GM19395 (cell line): Measurements from ENCODE around the gene MAML3.
A peak's percentile ranks its signal among the peaks of the same experiment; 100 is the strongest.

Experiments
- ATAC-seq: cut with Tn5 transposase; IDR thresholded peaks from one replicate; pipeline ENCODE4 v1.9.1; 2021; ENCODE audit warnings: mild to moderate bottlenecking, moderate library complexity; ENCODE audit not compliant: unreplicated experiment

Gene MAML3

DNA sequence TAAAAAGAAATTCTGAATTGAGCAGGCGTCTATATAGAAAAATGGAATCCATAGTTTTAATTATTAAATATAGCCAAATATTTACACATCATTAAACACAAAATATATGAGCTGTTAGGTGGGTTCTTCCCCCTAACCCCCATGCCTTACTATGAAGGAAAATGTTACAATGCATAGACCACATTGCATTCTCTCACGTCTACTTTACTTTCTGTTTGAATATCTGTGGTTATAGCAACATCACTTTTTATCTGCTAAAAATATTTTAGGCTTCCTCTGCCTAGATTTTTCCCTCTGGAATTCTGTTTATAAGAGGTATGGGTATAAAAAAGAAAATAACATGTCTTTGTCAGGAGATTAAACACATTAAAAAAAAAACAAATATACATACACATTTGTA, 73.1 kb downstream of the MAML3 start:
- no peak for ATAC-seq

- ATAC-seq = no peak
Observed at GRCh38 chr4:140078366-140078765, 75.6 kb downstream of the MAML3 start.

DNA sequence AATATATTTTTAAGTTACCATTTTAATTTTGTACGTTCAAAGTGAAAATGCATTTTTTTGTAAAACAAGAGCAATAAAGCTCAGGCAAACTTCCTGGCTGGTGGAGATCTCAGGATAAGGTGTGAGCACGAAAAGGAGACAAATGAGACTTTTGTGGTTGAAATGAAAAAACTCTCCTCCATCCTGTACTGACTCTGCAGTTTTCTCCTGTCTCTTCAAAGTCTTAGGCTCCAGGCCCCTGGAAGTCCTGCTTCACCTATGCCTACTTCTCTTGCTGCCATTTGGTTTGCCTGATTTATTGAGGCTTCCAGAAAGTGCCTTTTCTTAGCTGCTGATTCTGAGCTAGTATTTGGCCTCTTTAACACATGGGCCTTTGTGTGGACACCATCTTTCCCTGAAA, 77.7 kb downstream of the MAML3 start:
- no peak for ATAC-seq

DNA sequence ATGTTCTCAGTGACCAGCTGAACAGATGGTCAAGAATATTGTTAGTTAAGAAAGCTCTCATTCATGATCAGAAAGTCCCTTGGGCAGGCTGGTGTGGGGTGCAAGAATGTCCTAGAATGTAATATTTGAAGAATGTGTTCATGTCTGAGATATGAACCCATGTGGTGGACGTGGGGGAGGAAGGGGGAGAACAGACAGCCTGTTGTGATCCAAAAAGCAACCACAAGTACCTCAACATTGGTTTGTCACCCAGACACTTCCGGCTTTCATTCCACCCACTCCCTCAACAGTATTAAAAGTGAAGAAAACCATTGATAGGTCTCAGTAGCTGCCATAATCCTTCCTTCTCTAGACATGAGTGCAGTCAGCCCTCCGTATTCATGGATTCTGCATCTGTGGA, 82.2 kb downstream of the MAML3 start:
- peak; percentile 97 for ATAC-seq

DNA sequence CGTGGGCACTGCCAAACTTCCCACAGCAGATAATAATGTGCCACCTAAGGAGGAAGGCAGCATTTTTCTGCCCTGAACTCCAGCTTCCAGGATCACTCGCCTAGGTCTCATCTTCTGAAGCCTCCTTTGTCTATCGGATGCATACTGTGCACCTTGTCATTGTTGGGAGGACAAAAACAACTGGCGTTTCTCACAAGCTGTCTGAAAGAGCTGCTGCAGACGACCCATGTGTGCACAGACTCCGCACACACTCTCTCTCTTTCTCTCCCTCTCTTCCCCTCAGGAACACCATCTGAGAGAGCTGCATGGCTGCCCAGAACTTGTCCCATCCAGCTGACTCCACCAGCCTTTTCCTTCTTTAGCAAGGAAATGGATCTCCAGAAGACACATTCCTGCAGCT, 83.0 kb downstream of the MAML3 start:
- ATAC-seq = no peak

DNA sequence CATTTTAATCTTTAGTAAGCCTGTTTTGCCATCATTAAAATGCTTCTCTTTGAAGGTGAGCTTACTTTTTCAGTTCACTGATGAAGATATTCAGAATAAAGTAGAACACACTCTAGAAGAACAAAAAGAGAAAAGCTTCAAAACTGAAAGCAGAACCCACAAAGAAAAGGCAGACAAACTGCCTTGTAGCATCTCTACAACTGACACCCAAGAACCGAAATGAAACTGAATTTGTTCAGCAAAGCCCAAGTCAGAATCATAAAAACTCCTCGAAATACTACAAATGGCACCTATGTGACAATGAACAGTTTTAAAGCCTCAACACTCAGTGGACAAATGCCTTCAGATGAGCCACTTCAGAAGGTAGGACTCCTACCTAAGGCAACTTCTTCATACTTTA, 83.6 kb downstream of the MAML3 start:
- no peak for ATAC-seq

- ATAC-seq = no peak
Observed at GRCh38 chr4:140069066-140069465, 84.9 kb downstream of the MAML3 start.

DNA sequence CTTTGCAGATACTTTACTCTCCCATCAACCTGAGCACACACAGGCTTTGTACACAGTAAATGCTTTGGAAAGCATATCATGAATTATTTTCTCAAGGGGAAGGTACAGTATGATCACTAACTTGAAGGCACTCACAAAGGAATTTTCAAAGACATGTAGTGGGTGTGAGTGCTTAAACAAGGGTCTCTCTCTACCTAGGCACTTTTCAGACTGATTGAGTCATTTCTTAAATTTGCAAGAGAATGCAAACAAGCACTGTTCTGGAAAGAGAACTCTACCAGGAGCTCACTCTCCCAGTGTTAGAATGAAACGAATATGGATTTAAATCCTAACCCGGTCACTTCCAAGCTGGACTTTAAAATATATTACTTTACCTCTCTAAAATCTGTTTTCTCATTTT, 85.7 kb downstream of the MAML3 start:
- no peak for ATAC-seq

DNA sequence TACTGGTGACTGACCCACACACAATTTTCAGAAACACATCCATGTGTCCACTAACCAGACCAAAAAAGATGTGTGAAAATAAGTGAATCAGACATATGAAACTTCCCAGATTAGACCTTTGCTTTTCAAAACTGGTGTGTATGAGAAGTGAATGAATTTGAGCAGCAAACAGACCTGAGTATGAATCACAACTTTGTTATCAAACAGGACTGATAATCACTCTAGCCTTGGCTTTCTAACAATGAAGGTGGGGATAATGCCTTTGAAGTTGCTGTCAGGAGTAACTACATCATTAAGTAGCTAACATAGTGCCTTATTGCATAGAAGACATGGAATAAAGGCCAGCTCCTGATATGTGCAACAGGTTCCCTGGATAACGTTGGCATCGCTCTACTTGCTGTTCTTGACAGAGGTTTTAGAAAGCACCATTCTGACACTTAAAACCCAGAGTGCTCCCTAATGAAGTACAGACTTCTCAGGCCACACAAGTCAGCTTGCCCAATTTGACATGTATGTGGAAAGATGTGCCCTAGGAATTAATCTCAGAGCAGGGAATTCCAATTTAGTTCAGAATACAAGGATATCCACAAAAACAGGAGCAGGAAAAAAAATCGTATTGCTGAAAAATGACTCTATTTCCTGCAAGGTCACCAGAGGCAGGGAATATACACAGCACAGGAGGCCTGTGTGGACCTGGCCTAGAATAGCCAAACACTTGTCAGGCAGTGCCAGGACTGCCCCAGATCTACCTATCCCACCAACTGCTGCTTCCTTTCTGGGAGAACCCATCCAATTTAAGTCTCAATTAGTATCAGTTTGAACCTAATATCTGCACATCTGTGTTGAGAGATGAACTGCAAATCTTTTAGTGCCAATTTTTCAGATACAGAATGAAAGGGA, 87.7 kb downstream of the MAML3 start:
- no peak for ATAC-seq

DNA sequence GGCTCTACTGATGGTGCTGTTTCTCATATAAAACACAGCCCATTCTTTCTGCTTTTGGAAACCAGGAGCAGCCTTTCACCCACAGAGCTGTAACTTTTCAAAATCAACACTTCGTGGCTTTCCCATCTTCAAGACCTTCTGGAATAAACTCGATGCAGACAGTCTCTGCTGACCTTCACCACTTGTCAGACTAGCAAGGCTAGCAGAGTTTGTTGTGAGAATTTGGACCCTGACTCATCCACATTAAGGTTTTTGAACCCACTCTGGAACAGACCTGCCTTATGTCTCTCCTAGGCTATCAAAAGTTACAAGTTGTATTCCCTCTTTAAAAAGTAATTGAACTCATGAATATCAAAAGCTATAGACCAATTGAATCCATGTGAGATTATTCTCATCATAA, 88.6 kb downstream of the MAML3 start:
- no peak for ATAC-seq

DNA sequence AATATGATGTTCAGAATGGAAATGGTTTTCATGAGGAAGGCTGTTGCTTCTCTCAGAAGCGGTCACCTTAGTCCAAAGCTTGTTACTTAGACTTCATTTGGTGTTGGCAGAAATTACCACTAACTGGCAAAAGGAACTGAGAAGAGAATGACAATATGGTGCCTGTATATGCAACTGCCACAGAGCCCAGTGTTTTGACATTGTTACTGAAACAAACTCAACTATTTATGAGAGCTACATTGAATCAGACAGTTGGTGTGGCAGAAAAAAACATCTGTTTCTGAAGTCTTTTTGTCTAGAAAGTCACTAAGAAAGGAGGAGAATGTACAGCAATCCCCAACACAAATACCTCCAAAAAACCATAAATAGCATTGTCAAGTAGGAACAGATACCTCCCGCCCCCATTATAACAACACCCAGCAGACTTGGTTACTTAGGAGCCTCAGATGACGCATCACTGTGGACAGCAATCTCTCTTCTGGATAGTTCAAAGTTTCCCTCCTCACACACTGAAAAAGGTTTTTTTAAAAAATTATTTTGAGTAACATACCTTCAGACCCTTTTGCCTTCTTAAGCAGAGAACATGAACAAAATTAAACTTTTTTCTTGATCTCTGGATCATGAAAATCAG, 92.2 kb downstream of the MAML3 start:
- ATAC-seq = no peak

DNA sequence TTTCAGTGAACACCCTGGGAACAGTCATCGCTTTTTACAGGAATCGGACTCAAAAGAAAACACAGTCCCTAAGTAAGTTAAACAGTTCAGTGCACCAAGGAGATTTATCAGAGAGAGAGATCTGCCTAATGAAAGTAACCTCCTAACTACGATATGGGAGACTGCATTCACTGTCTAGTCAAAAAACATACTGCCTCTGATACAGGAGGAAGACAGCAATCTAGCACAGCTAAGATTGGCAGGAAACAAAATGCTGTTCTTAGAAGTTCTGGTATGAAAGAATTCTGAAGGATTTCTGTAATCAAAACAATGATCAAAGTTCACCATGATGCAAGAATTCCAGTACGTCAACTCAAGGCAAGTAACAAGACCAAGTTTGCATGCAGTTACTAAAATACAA, 92.8 kb downstream of the MAML3 start:
- ATAC-seq = no peak

DNA sequence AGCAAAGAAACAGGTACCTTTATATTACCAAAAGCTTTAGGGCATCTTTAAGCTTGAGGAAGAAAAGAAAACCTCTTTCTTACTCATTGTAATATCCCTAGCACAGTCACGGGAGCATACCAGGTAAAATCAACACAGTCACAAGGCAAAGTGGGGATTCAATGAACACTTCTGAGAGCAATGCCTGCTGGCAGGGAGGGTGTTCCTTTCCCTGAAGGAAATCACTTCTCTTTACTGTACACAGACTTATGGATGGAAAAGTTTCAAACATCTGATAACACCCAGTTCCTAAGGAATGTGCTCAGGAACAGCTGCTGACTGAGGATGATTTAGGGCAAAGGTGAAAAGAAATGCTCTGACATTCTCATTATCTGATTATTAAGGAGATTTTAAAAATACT, 94.8 kb downstream of the MAML3 start:
- no peak for ATAC-seq

DNA sequence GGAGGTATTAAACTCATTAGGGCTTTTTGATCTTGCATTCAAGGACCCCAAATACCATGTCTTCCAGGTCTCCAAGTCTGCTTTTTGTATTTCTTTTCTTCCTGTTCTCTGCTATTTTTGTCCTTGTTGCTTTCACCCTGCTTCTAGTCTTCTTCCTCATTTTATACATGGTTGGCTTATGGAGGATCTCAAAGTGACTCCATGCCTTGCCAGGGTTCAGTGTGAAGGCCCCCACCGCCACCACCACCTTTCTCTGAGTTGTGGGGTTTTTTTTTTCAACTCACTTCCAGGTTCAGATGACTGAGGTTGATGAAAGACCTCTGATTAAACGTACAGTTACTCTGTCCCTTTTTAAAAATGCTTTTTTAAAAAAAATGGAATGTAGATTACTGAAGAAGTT, 96.3 kb downstream of the MAML3 start:
- ATAC-seq = no peak

DNA sequence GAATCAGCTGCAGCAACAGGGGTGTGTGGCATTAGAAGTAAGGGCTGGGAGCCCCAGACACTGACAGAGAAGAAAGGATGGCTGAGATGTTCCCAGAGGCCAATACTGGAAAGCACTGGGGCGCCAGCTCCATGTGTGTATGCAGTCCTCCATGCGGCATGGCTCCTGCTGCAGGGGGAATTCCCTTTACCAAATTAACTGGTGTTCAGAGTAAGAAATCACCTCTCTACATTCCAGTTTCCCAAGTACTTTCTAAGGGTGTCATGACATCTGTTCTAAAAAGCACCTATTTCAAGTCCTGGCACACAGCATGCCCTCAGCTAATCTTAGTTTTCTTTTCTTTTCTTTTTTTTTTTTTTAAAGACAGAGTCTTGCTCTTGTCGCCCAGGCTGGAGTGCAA, 98.0 kb downstream of the MAML3 start:
- ATAC-seq = no peak

DNA sequence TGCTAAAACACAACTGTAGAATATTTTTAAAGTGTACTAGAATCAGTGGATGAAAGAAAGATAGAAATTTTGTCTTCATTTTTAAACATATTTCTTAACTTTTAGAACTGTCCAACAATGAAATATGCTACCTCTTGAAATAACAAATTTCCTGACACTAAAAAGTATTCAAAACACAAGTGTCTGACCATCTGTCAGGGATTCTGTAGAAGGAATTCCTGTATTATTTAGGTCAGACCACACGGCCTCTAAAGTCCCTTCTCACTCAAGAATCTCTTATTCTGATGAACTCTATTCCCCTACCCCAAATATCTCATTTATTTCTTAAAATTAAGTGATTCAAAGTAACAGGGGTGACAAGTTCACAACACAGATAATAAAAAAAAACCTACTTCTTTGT, 99.1 kb downstream of the MAML3 start:
- ATAC-seq = no peak

DNA sequence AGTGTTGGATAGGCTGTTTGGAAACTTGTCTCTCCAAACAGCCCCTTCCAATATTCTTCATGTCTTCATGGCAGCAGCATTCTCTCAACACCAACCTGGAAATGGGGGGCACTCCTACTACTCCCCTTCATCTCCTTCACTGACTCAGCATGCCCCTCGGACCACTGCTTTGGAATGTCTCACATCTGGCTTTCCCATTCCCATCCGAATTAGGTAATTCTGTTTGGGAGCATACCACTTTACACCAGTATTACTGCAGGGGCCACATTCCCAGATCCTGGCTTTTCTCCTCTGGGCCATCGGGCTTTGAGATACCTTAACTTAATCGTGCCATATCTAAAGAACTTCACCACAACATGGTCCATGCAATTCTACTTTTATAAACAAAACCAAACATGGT, 100.8 kb downstream of the MAML3 start:
- no peak for ATAC-seq

DNA sequence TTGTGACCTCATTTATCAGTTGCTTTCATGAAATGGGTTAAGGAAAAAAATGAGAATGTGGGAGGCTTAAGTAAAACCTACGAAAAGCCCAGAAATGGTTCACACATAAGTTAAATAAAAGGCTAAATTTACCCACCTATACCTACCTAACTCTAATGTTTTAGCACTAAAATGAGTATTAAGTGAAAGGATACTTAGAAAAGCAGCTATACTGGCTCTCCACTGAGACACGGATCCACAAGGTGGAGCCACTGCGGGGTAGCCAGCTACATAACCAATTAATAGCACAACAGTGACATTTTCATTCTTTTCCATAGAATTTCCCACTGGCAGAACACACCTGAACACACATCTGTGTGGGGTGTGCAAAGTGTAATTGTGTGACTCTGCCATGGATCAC, 101.9 kb downstream of the MAML3 start:
- ATAC-seq = no peak

GRCh38 chr4:140049849-140050637, 103.9 kb downstream of the MAML3 start:
- no peak for ATAC-seq

GRCh38 chr4:140049024-140049848, 104.7 kb downstream of the MAML3 start:
- ATAC-seq = peak; percentile 70

DNA sequence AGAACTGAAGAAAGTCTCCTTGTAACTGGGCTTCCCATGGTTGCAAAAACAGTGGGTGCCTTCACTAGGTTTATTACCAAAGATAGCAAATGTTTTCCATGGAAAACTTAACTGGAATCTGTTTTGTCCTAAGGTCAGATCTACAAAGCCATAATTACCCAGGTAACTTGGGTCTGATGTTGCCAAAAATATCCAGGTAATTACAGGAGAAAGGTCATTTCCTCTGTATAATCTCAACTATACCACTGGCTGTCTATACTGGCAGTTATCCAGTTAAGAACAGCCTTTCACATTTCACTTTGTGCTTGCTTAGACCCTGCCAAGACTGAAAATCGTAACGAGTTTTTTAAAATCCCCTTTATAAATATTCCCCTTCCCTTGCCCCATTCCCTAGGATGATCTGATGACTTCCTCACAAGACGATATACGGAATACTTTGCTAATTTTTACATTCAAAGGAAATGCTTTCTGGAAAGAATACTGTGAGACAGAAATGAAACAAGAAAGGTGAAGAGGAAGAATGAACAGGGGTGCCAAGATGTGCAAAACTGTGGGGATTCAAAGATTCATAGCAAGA, 105.5 kb downstream of the MAML3 start:
- no peak for ATAC-seq
